HepG2 (cell line): ENCODE results near the gene PRIMPOL. TPM values are rescaled to one million over a fixed set of nuclear protein-coding genes. Genes with fewer than 3 reads are reported as not detected.

Source experiments
- AHR ChIP-seq: IDR thresholded peaks from 2 replicates; pipeline ENCODE4 v1.6.1; 2018; ENCODE audit warnings: missing genetic modification reagents, missing compliant biosample characterization
- ARNTL ChIP-seq: sonication (generic); formaldehyde crosslinking; IDR thresholded peaks from 2 replicates; pipeline ENCODE4 v1.4.0; 2020; ENCODE audit warnings: mild to moderate bottlenecking, missing genetic modification reagents
- ELF1 ChIP-seq: sonication (generic); formaldehyde crosslinking; IDR thresholded peaks from 2 replicates; pipeline ENCODE4 v1.4.0; 2020; ENCODE audit warnings: missing genetic modification reagents
- ESRRA ChIP-seq: sonication (generic); formaldehyde crosslinking; IDR thresholded peaks from 2 replicates; pipeline ENCODE4 v1.5.1; 2020; ENCODE audit warnings: mild to moderate bottlenecking, low read depth, missing genetic modification reagents
- FOXK2 ChIP-seq: fragments of 450-650 bp; IDR thresholded peaks from 2 replicates; pipeline ENCODE4 v1.6.1; 2016
- SUZ12 ChIP-seq: fragments of 150-350 bp; IDR thresholded peaks from 2 replicates; pipeline ENCODE4 v1.6.1; 2014; ENCODE audit warnings: low read depth, low read length
- TIGD3 ChIP-seq: sonication (generic); formaldehyde crosslinking; IDR thresholded peaks from 2 replicates; pipeline ENCODE4 v1.5.1; 2020; ENCODE audit warnings: mild to moderate bottlenecking, missing genetic modification reagents, borderline replicate concordance
- ZFAT ChIP-seq: sonication (generic); formaldehyde crosslinking; conservative IDR thresholded peaks from 2 replicates; pipeline ENCODE4 v1.8.1; 2023; ENCODE audit warnings: missing genetic modification reagents, inconsistent platforms
- ZNF264 ChIP-seq: sonication (generic); formaldehyde crosslinking; IDR thresholded peaks from 2 replicates; pipeline ENCODE4 v1.4.0; 2020; ENCODE audit warnings: missing genetic modification reagents
- ZZZ3 ChIP-seq: sonication (generic); formaldehyde crosslinking; IDR thresholded peaks from 2 replicates; pipeline ENCODE4 v1.4.0; 2020; ENCODE audit warnings: missing genetic modification reagents, mild to moderate bottlenecking, borderline replicate concordance
- polyA plus RNA-seq, 8 experiments: library from polyadenylated mRNA; depleted of rRNA in 3 of 8; stranded (reverse) in 7 of 8; unstranded in 1 of 8; fragments of >200 nt; fragmentation: Illumina TruSeq in 4 of 8; extraction: Trizol in 4 of 8; gene quantifications; 2 replicates each; pipeline versions ENCODE4 v1.2.1 to v1.2.3, GENCODE V29; 2011 to 2016; ENCODE audit warnings: low read depth in 4 of 8, missing spikeins in 1 of 8, mixed read lengths in 1 of 8; ENCODE audit not compliant: insufficient read depth in 1 of 8
- total RNA-seq, 5 experiments: library from RNA; depleted of rRNA; stranded (reverse); fragments of >200 nt; fragmentation: Illumina TruSeq; extraction: Trizol; gene quantifications; 2 replicates each; pipeline ENCODE4 v1.2.3, GENCODE V29; 2016; ENCODE audit warnings: low read depth in 1 of 5
- TF ChIP-seq, protein P1 (sequence below): sonication (generic); formaldehyde crosslinking; IDR thresholded peaks from 2 replicates; pipeline ENCODE4 v1.4.0; 2020; ENCODE audit warnings: mild to moderate bottlenecking, missing genetic modification reagents
- TF ChIP-seq, protein P2 (sequence below): sonication (generic); formaldehyde crosslinking; IDR thresholded peaks from 2 replicates; pipeline ENCODE4 v1.5.1; 2020; ENCODE audit warnings: missing genetic modification reagents, mild to moderate bottlenecking, borderline replicate concordance
- TF ChIP-seq, protein P3 (sequence below): sonication (generic); formaldehyde crosslinking; IDR thresholded peaks from 2 replicates; pipeline ENCODE4 v1.9.0; 2021; ENCODE audit warnings: missing genetic modification reagents, borderline replicate concordance
- TF ChIP-seq, protein P4 (sequence below): sonication (generic); formaldehyde crosslinking; IDR thresholded peaks from 2 replicates; pipeline ENCODE4 v1.4.0; 2020; ENCODE audit warnings: missing genetic modification reagents

The PRIMPOL gene
- total and polyA plus RNA-seq, 2 of the 13 experiments (the other 11 are each of a cell fraction or from before 2014, with no cell fraction given), result 7.3 to 11.0 TPM

- no peak; the same call in 1 of the 2 replicates for TF ChIP-seq ZZZ3 (CRISPR knock-in tag)
- TF ChIP-seq ELF1 (CRISPR knock-in tag), result peak; percentile 83
- TF ChIP-seq FOXK2, result peak; percentile 63
- TF ChIP-seq, protein P1, sequence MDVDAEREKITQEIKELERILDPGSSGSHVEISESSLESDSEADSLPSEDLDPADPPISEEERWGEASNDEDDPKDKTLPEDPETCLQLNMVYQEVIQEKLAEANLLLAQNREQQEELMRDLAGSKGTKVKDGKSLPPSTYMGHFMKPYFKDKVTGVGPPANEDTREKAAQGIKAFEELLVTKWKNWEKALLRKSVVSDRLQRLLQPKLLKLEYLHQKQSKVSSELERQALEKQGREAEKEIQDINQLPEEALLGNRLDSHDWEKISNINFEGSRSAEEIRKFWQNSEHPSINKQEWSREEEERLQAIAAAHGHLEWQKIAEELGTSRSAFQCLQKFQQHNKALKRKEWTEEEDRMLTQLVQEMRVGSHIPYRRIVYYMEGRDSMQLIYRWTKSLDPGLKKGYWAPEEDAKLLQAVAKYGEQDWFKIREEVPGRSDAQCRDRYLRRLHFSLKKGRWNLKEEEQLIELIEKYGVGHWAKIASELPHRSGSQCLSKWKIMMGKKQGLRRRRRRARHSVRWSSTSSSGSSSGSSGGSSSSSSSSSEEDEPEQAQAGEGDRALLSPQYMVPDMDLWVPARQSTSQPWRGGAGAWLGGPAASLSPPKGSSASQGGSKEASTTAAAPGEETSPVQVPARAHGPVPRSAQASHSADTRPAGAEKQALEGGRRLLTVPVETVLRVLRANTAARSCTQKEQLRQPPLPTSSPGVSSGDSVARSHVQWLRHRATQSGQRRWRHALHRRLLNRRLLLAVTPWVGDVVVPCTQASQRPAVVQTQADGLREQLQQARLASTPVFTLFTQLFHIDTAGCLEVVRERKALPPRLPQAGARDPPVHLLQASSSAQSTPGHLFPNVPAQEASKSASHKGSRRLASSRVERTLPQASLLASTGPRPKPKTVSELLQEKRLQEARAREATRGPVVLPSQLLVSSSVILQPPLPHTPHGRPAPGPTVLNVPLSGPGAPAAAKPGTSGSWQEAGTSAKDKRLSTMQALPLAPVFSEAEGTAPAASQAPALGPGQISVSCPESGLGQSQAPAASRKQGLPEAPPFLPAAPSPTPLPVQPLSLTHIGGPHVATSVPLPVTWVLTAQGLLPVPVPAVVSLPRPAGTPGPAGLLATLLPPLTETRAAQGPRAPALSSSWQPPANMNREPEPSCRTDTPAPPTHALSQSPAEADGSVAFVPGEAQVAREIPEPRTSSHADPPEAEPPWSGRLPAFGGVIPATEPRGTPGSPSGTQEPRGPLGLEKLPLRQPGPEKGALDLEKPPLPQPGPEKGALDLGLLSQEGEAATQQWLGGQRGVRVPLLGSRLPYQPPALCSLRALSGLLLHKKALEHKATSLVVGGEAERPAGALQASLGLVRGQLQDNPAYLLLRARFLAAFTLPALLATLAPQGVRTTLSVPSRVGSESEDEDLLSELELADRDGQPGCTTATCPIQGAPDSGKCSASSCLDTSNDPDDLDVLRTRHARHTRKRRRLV (CRISPR knock-in tag), result peak; percentile 95
- TF ChIP-seq, protein P2, sequence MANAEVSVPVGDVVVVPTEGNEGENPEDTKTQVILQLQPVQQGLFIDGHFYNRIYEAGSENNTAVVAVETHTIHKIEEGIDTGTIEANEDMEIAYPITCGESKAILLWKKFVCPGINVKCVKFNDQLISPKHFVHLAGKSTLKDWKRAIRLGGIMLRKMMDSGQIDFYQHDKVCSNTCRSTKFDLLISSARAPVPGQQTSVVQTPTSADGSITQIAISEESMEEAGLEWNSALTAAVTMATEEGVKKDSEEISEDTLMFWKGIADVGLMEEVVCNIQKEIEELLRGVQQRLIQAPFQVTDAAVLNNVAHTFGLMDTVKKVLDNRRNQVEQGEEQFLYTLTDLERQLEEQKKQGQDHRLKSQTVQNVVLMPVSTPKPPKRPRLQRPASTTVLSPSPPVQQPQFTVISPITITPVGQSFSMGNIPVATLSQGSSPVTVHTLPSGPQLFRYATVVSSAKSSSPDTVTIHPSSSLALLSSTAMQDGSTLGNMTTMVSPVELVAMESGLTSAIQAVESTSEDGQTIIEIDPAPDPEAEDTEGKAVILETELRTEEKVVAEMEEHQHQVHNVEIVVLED (CRISPR knock-in tag), result peak; percentile 90
- TF ChIP-seq SUZ12, result no peak
- peak; percentile 94 for TF ChIP-seq ZNF264
- no peak for TF ChIP-seq ZFAT (CRISPR knock-in tag)
- TF ChIP-seq ESRRA (CRISPR knock-in tag), result peak; percentile 84; the same call in 1 of the 2 replicates
- TF ChIP-seq TIGD3 (CRISPR knock-in tag), result 0 out of 2 replicates have a peak, but pooled peaks have one; percentile 65
- TF ChIP-seq, protein P3, sequence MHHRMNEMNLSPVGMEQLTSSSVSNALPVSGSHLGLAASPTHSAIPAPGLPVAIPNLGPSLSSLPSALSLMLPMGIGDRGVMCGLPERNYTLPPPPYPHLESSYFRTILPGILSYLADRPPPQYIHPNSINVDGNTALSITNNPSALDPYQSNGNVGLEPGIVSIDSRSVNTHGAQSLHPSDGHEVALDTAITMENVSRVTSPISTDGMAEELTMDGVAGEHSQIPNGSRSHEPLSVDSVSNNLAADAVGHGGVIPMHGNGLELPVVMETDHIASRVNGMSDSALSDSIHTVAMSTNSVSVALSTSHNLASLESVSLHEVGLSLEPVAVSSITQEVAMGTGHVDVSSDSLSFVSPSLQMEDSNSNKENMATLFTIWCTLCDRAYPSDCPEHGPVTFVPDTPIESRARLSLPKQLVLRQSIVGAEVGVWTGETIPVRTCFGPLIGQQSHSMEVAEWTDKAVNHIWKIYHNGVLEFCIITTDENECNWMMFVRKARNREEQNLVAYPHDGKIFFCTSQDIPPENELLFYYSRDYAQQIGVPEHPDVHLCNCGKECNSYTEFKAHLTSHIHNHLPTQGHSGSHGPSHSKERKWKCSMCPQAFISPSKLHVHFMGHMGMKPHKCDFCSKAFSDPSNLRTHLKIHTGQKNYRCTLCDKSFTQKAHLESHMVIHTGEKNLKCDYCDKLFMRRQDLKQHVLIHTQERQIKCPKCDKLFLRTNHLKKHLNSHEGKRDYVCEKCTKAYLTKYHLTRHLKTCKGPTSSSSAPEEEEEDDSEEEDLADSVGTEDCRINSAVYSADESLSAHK (CRISPR knock-in tag), result no peak; the same call in 1 of the 2 replicates
- peak; percentile 92 for TF ChIP-seq AHR (CRISPR knock-in tag)
- TF ChIP-seq, protein P4, sequence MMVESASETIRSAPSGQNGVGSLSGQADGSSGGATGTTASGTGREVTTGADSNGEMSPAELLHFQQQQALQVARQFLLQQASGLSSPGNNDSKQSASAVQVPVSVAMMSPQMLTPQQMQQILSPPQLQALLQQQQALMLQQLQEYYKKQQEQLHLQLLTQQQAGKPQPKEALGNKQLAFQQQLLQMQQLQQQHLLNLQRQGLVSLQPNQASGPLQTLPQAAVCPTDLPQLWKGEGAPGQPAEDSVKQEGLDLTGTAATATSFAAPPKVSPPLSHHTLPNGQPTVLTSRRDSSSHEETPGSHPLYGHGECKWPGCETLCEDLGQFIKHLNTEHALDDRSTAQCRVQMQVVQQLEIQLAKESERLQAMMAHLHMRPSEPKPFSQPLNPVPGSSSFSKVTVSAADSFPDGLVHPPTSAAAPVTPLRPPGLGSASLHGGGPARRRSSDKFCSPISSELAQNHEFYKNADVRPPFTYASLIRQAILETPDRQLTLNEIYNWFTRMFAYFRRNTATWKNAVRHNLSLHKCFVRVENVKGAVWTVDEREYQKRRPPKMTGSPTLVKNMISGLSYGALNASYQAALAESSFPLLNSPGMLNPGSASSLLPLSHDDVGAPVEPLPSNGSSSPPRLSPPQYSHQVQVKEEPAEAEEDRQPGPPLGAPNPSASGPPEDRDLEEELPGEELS (CRISPR knock-in tag), result peak; percentile 75
- TF ChIP-seq ARNTL (CRISPR knock-in tag), result peak; percentile 97
Measured at GRCh38 chr4:184733654-184734524, 84.4 kb downstream of the PRIMPOL start, which contains the start of gene CENPU (continued).
